GM15510 (cell line): ENCODE data around the gene ZNF212.

Experiments used
- POLR2A ChIP-seq: IDR thresholded peaks from 3 replicates; pipeline ENCODE4 v1.6.1; 2011; ENCODE audit warnings: borderline replicate concordance; ENCODE audit not compliant: insufficient read length; ENCODE audit errors: extremely low read depth

Gene ZNF212

GRCh38 chr7:149304006-149304405, 64.6 kb downstream of the ZNF212 start:
- no peak for TF ChIP-seq POLR2A
